ENCODE data around the gene TYSND1.
"Not testable (repeated sequence)": the region's sequence is repeated elsewhere in the genome, so short reads cannot be mapped to it uniquely, and the experiment has no call there.

The TYSND1 gene, protein sequence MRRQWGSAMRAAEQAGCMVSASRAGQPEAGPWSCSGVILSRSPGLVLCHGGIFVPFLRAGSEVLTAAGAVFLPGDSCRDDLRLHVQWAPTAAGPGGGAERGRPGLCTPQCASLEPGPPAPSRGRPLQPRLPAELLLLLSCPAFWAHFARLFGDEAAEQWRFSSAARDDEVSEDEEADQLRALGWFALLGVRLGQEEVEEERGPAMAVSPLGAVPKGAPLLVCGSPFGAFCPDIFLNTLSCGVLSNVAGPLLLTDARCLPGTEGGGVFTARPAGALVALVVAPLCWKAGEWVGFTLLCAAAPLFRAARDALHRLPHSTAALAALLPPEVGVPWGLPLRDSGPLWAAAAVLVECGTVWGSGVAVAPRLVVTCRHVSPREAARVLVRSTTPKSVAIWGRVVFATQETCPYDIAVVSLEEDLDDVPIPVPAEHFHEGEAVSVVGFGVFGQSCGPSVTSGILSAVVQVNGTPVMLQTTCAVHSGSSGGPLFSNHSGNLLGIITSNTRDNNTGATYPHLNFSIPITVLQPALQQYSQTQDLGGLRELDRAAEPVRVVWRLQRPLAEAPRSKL

DNA sequence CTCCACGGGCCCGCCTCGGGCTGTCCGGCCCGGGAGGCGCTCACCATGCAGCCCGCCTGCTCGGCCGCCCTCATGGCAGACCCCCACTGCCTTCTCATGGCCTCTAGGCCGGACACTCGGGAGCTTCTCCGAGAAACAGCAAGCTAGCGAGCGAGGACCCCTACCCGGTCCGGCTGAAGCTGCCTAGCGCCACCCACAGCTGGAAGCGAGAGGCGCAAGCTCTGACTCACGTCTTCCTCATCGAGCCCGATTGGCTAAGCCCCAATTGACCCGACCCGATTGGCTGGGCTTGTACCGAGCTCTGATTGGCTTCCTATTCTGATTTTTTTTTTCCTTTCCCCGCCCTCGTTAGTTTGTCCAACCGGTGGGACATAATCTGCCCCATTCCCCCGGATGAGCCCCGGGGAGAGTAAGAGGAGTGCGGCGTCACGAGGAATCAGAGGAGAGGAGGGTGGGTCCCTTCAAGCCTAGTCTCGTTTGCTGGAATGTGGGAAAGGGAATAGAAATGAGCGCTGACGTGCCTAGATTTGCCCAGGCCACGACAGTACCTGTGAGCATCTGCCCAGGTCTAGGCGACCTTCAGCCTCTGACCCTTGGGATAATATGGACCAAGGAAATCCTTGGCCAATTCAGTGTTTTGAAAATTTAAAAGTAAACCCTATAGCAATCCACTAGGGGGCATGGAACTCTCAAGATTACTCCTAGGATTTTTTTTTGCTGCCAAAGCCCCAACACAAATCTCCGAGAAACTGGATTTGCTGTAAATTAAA lies at the start of gene TYSND1:
TSS of gene TYSND1 (minus strand) at position 212 of the 770 bp plus-strand sequence. CDS start at position 98, 114 bp downstream.
- DNase-seq: peak; percentile 98

DNA sequence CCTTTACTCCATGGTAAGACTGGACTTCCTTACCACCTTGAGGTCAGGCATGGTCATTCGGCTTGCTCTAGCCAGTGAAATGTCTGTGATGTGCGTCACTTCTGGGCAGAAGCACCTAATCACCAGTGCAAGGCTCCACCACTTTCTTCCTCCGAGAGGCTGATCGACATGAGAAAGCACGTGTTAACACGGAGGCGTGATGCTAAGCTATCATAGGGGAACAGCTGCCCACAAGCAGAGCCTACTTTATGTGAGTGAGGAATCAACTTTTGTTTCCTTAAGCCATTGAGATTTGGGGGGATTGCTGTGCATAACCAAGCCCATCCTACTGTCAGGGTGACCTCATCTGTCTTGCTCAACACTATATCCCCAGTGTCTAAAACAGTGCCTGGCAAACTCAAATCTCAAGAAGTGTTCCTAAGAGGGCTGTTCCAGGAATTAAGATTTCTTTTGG lies 46.9 kb upstream of the TYSND1 start:
- DNase-seq: no peak

DNA sequence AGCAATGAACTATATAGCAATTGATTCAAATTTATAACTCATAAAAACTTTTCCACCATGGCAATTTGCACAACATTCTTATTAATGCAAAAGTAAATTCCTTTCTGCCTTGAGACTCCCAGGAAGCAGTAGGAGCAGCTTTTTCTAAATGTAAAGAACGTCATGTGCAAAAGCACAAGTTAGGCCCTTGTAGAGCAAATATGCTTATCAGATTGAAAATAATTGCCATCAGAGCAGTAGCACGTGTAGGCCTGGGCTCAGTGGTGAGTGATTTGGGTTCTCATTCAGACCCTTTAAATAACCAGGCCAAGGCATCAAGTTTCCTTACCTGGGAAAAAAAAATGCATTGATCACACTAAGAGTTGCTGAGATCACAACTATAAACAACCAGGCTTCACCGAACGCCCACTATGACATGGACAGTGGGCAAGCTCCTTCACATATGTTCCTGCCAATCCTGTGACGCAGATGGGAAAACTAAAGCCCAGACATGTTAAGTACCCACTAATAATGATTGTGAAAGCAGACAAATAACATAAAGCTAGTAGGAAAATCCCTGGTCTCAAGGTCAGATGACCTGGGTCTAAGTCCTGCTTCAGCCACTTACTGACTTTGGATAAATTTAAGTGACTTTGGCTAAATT lies 45.9 kb upstream of the TYSND1 start:
- DNase-seq: no peak

DNA sequence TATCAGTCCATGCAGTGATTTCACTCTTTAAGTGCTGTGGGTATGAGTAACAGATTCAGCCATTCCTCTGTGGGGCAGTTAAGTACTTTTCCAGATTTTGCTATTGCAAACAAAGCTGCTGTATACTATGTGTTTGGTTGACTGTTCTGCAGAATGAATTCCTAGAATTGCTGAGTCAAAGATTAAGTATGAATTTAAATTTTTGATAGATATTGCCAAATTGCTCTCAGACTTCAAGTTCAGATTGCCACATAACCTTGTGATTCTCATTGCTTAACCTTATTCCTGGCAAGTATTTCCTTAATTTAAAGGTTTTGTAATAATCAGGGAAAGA lies 45.4 kb upstream of the TYSND1 start:
- DNase-seq: no peak

DNA sequence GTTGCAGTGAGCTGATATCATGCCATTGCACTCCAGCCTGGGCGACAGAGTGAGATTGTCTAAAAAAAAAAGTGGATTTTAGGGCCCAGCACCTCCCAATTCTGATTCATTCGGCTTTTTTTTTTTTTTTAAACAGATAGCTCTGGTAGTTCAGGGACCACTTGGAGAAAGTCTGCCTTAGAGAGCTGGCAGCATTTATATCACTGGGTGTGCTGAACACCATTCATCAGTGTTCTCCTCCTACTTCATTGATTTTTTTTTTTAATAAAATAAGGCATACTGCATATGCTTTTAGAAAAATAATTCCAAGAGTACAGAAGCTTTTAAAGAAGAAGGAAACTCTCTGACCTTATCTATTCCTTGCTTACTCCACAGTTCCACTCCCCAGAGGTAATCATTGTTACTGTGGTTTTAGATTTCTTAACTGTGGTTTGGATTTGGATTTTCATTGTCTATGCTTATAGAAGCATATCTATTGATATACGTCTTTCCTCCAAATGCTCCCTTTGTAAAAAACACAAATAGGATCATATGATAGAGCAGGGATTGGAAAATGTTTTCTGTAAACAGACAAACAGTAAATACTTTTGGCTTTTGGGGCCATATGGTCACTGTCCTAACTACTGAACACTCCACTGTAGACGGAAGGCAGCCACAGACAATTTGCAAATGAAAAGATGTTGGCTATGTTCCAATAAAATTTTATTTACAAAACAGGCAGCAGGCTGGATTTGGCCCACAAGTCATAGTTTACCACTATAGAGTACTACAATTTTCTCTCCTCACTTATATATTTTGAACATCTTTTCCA lies 44.9 kb upstream of the TYSND1 start:
- no peak for DNase-seq

DNA sequence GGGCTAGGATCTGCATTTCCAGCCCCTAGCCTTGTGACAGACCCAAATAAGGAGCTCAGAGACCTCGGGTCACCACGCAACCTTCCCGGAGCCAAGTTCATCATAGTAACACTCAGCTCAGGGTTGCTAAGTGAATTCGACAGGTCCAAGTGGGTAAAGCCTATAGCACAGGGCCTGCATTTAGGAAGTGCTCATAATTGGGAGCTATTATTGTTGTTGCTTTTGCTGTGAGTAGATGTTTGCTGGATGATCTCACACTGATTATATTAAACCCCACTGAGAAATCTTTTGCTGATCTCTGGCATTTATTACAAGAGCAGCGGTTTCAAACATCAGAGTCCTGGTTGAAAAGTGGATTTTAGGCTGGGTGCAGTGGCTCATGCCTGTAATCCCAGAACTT lies 44.1 kb upstream of the TYSND1 start:
- DNase-seq: peak; percentile 48

DNA sequence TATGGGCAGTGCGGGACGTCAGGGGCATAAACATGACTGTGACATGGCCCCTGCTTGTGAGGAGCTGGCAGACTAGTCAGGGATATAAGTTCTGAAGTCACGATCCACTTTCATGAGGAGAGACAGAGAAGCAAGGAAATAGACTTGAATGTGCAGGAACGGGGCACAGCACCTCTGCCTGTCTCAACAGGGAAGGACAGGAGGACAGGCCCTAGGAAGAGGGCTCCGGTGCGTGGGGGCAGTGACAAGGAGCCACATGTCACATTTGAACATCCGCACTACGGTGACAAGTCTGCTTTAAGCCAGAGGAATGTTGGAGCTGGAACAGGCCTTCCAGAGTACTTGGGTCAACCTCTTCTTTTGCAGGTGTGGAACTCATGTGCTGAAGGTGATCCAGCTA lies 43.6 kb upstream of the TYSND1 start:
- DNase-seq: no peak

DNA sequence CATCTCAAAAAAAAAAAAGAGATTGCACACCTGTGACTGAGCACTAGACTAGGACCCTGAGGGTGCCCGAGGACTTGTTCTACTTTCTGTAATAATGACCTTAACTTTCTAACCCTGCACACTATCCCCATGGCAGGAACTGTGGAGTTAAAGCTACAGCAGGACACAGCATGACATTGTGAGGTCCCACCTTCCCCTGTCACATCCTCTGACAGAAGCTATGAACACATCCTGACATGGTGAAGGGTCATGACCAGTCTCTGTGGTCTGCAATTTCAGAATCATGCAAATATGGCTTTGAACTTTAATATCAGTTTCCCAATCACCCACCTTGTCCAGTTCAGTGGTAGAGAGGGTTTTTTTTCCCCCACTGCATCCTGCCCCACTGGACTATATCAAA lies 42.3 kb upstream of the TYSND1 start:
- DNase-seq: no peak

DNA sequence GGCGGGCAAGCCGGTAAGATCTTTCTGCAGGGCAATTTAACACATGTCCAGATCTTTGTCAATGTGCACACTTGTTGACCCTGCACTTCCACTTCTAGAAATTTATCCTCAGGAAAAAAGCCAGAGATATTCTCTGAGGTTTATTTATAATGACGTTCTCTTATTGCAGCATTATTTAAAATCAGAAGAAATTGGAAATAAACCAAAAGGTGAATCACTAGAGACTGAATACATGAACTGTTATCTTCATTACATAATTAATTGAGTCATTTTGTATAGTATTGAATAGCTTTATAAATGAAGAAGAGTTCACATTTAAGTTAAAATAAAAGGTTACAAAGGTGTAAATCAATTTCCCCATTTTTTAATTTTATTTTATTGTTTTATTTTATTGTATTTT lies 40.1 kb upstream of the TYSND1 start:
- DNase-seq: no peak

DNA sequence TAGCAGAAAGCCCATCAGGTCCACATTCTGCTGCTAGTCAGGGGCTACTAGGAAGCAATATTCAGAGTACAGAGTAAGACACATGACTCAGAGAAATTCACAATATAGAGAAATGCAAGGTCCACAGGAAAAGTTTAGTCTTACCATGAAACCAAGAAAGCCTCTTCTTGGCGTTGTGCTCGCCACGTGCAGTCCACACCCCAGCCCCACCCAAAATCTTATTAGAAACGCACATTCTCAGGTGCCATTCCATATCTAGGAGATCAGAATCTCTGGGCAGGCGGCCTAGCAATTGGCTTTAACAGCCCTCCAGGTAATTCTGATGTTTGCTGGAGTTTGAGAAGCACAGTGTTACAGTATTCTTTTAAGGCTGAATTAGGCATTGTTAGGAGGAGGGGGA lies 39.6 kb upstream of the TYSND1 start:
- DNase-seq: no peak

DNA sequence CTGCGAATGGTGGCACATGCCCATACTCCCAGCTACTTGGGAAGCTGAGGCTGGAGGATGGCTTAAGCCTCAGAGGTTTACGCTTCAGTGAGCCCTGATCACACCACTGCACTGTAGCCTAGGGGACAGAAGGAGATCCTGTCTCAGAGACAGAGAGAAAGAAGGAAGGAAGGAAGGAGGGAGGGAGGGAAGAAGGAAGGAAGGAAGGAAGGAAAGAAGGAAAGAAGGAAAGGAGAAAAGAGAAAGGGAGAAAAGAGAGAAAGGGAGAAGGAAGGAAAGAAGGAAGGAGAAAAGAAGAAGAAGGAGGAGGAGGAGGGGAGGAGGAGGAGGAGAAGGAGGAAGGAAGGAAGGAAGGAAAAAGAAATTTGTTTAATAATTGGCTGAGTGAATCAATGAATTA lies 36.8 kb upstream of the TYSND1 start:
- DNase-seq: no peak

DNA sequence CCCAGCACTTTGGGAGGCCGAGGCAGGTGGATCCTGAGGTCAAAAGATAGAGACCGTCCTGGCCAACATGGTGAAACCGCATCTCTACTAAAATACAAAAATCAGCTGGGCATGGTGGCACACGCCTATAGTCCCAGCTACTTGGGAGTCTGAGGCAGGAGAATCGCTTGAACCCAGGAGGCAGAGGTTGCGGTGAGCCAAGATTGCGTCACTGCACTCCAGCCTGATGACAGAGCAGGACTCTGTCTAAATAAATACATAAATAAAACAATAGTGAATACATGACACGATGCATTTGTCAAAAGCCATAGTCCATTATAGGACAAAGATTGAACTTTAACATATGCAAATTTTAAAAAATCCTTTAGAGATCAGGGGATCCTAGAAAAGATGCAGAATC lies 32.7 kb upstream of the TYSND1 start:
- DNase-seq: not testable (repeated sequence)

DNA sequence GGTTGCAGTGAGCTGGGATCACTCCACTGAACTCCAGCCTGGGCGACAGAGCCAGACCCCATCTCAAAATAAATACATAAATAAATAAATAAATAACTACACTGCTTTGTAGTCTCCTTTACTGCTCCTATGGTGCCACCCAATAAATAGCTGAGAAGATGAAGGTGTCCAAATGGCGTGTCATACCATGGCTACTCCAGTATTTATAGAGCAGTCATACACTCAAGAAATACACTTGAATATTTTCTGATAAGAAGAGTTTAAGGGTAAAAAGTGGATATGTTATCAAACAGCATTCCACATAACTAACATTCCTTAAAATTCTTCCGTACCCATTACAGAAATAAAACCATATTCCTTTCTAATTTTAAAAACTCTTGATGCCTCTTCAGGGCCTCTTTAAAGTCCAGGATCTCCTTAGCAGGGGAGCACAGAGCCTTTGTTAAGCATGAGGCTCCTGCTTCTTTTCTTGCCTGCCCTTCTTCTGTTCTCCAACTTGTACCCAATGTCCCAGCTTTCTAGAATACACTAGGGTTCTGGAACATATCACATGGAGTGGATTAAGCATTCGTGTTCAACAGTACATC lies 31.7 kb upstream of the TYSND1 start:
- no peak for DNase-seq

DNA sequence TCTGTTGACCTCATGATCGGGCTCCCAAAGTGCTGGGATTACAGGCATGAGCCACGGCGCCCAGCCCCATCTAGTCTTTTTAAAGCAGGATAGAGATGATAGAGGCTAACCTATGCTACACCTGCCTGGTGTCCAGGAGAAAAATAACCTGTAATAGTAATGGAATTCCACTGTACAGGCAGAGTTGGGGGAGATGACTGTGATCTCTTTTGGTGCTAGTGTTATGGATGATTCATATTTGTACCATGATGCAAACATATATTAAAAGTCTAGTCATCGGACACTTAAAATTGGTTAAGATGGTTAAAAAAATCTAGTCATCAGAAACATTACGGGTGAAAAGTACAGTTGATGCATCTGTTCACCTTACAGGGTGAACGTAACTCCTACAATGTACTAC lies 29.9 kb upstream of the TYSND1 start:
- DNase-seq: no peak

DNA sequence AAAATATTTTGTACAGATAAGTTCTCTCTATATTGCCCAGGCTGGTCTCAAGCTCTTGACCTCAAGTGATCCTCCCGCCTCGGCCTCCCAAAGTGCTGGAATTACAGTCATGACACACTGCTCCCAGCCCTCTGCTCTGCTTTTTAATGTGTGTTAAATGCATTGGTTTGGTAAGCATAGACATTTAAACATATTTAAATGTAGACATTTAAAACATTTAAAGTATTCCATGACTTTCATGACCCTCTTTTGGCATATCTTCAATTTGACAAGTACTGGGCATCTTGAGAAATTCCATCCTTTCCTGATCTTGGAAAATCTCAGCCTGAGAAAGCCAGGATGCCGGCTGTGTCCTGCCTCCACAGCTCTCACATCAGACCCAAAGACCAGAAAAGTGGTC lies 29.0 kb upstream of the TYSND1 start:
- no peak for DNase-seq

DNA sequence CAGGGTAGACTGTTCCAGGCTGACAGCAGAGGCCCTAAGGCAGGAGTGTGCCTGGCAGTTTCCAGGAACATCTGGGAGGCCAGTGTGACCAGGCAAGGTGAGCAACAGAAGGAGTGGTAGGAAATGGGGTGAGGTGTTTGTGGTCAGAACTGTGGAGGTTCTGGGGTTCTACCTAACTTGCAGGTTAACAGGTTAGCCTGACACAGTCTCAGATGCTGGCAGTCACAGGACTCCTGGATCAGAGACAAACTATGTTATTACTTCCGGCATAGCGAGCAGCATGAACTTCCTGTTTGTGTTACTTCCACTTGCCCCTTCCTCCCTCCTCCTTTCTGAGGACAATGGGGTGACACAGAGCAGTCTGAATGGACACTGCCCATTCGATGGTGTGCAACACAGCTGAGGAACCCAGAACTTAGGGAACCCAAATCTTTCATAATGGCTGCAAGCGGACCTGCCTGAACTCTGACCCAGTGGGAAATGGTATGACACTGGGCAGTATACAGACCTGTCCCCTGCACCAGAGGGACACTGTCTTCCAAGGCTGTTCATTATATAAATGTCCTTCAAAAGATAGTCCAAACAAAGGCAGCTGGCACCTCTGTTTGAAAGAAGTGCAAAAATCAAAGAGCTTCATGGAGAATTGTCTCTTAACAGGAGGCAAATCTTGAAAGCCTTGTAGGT lies 27.7 kb upstream of the TYSND1 start:
- no peak for DNase-seq

DNA sequence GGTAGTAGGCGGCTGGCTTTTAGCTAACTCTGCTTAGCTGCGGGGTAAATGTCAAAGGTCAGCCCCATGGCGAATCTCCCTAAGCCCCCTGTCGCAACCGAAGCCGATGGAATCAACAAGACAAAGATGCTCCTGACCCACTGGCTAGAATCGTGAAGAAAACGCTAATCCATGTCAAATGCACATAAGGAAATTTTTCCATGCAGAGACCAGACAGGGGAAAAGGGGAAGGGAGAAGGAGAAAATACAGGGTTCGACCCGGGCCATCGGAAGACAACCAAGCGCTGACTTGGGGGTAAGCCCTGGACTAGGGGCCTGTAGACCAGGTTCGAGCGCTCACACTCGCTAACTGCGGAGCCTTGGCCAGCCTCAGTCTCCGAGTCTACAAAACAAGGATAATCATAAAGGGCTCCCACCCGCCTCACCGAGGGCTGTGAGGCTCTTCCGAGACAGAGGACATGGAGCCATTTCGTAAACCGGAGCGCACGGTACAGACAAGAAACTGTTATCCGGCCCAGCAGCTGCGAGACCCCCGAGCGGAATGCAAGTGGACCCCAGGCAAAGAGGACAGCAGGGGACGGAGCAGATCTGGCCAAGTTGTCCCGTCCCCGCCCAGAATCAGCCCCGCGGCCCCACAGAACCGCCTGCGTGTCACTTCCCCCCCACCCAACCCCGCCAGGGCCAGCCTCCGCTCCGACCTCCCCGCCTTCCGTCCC lies 23.3 kb upstream of the TYSND1 start:
- peak; percentile 63 for DNase-seq

DNA sequence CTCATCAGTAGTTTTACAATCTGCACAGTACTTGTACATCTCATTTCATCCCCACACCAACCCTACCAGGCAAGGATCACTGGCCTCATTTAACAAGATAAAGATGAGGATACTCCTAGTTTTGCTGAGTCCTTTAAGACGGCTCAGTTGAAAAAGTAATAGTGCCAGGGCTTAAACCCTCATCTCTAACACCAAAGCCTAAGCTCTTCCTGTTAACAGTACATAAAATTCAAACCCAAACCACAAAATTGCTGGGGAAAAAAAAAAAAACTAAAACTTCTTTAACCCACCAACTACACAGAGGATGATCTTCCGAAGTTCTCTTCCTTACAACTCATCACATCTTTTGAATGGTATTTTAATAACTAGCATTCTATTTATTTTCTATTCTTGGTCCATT lies 22.5 kb upstream of the TYSND1 start:
- DNase-seq: no peak

DNA sequence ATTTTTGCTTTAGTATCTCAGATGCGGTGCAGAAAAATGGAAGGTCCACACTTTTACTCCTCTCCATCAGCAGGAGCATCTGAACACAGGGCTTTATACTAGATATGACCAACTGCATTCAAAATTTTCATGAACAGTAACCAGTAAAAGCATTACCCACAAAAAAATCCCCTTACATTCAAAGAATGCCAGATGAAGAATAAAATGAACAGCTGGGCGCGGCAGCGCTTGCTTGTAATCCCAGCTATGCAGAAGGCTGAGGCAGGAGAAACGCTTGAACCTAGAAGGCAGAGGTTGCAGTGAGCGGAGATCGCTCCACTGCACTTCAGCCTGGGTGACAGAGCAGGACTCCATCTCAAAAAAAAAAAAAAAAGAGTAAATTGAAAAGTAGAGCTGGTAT lies 20.7 kb upstream of the TYSND1 start:
- no peak for DNase-seq

DNA sequence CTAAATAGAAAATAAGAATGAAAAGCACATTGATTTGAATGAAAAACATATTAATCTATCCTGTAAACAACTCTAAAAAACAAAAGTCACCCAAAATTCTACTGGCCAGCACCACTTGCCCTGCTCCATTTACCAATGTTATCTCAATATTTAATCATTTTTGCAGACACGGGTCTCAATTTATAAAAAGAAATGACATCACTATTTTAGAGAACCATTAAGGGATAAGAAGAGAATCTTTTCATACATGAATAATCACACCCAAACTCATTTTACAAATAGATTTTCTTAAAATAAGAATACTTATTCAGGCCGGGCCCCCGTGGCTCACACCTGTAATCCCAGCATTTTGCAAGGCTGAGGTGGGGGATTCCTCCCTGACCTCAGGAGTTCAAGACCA lies 19.9 kb upstream of the TYSND1 start:
- no peak for DNase-seq

DNA sequence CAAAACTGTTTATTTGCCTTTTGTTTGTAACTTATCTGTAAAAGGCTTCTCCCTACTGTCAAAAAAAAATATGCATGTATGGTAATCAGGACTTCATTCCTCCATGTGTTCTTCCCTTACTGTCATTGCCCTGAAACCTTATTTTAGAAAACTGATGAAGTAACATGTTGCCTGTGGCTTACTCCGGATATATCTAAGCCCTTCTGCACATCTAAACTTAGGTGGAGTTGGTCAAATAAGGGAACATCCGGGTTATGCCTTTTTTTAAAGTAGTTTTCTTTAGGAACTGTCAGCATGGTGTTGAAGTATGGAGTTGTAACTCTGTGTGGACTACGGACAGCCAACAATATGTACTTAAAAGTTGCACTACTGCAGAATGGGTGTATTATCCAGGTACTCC lies 17.7 kb upstream of the TYSND1 start:
- DNase-seq: no peak

Measured in retina (tissue), 1 donor.